ENCODE measurements around the gene UCHL3.

Gene UCHL3

DNA sequence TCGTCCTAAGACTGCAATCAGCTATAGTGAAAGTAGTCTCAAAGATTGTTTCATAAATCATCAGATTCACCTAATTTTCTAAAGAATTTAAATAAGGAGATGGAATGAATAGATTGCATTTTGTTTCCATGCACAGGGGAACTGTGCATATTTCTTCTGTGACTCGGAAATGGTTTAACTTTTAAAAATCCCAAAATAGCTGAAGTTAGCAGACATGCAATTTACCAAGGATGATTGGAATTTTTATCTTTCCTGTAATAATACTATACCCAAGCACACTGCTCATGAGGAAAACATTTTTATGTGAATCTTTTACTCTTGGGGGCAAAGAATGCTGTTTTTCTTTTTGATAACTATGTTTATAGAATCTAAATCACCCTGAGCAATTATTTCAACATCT is 71.6 kb downstream of the UCHL3 start:
- TF ChIP-seq, protein P1, sequence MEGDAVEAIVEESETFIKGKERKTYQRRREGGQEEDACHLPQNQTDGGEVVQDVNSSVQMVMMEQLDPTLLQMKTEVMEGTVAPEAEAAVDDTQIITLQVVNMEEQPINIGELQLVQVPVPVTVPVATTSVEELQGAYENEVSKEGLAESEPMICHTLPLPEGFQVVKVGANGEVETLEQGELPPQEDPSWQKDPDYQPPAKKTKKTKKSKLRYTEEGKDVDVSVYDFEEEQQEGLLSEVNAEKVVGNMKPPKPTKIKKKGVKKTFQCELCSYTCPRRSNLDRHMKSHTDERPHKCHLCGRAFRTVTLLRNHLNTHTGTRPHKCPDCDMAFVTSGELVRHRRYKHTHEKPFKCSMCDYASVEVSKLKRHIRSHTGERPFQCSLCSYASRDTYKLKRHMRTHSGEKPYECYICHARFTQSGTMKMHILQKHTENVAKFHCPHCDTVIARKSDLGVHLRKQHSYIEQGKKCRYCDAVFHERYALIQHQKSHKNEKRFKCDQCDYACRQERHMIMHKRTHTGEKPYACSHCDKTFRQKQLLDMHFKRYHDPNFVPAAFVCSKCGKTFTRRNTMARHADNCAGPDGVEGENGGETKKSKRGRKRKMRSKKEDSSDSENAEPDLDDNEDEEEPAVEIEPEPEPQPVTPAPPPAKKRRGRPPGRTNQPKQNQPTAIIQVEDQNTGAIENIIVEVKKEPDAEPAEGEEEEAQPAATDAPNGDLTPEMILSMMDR (IDR thresholded peaks at IDR 0.05; ENCODE audit: low read depth, low read length): no peak

DNA sequence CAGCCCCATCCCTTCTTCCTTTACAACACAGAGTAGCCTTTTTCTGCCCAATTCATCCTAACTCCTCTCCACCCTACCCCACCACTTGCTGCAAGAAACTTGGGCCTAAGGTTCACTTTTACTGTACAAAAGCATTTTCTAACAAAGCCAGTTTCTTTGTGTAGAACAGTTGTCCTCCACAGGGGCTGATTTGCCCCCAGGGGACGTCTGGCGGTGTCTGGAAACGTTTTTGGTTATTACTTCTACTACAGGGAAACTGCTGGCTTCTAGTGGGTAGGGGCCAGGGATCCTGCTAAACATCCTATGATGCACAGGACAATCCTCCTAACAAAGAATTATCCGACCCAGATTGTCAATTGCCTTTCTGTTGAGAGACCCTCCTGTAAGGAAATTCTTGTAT is 79.2 kb downstream of the UCHL3 start:
- no peak overlapping the region for H3K4me3 ChIP-seq (ENCODE audit: low read depth, low read length)
- TF ChIP-seq, protein P1 (IDR thresholded peaks at IDR 0.05; ENCODE audit: low read depth, low read length): no peak

More for the DNA sequence above, 71.6 kb downstream of the UCHL3 start:
- peak overlapping the region; percentile 8; the same call in 1 of the 2 replicates for H3K4me3 ChIP-seq (ENCODE audit: low read depth, low read length)

DNA sequence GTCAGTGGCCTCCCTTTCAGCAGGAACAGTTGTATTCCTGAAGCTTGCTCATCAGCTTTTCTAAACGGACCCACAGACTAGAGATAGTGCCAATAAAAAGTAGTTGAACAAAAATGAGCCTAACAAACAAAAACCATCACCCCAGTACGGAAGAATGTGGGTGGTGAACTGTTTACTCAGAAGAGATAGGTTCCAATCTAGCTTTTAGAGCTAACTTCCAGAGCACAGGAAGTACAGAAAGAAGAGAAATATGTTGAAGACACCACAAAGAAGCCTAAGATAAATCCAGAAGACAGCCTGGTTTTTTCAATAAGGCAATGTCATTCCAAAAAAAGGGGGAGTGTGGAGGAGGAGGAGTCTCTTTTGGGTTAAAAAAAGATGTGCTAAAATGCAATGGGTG is 83.7 kb downstream of the UCHL3 start:
- H3K4me3 ChIP-seq (ENCODE audit: low read depth, low read length): no peak overlapping the region
- TF ChIP-seq, protein P1 (IDR thresholded peaks at IDR 0.05; ENCODE audit: low read depth, low read length): no peak

DNA sequence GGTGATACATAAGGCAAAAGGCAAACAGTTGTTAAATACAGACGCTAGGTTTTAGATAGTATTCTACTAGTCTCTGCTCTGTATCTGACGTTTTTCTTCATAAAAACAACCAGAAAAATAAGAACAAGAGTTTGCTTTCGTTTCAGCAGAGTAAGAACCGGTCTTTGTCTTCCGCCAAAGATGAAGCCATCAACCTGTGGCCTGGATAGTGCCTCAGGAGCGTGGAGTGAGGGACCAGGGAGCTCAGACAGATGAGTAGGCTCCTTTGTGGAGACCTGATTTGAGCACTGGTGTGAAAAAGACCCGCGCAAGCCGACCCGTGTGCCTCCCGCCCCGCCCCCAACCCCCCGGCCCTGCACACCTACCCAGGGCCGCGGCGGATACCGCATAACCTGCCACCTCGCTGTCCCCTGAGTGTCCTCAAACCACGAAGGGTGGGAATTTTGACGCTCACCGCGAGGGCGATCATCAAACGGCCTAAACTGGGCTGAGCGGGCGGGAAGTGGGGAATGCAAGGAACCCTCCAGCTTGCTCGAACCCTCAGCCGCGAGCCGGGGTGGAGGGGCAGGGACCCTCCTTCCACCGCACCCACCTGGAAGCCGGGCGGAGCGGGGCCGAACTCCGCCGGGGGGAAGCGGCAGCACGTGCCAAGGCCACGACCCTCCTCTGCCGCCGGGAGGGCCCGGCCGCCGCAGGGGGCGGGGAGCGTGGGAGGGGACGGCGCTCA is 85.7 kb downstream of the UCHL3 start:
- H3K4me3 ChIP-seq (ENCODE audit: low read depth, low read length): peak overlapping the region; percentile 94
- TF ChIP-seq, protein P1 (IDR thresholded peaks at IDR 0.05; ENCODE audit: low read depth, low read length): no peak

DNA sequence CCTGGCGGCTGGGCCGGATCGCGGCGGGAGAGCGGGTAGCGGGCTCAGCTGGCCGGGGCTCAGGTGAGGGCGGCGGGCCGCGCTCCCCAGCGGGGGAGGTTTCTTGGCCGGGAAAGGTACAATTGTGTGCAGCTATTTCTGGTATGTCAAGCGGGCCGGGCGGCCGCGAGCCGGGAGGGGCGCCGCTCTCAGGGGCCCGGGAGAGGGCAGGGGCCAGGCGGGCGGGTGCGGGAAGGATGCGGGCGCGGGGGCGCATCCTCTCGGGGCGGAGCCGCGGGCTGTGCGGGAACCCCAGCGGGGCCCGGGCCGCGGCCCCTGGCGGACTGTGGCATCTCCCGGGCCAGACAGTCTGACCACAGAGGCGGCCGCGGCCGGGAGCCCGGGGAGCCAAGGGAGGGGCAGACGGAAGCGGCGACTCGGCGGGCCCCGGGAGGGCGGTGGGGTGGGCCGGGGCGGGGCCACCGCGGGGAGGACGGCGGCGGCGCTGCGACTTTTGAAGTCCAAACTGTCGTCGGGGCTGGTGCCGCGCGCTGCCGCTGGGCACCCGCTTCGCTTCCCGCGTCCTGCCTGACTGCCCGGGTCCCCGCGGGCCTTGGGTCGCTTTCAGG is 86.3 kb downstream of the UCHL3 start, which contains the start of gene LMO7:
LMO7 (plus strand) TSS at position 503 of the 608 bp plus-strand sequence. CDS start 328 bp downstream, outside the sequence.
- TF ChIP-seq, protein P1 (IDR thresholded peaks at IDR 0.05; ENCODE audit: low read depth, low read length): no peak
- H3K4me3 ChIP-seq (ENCODE audit: low read depth, low read length): peak within 1 kb of the TSS; percentile 94

DNA sequence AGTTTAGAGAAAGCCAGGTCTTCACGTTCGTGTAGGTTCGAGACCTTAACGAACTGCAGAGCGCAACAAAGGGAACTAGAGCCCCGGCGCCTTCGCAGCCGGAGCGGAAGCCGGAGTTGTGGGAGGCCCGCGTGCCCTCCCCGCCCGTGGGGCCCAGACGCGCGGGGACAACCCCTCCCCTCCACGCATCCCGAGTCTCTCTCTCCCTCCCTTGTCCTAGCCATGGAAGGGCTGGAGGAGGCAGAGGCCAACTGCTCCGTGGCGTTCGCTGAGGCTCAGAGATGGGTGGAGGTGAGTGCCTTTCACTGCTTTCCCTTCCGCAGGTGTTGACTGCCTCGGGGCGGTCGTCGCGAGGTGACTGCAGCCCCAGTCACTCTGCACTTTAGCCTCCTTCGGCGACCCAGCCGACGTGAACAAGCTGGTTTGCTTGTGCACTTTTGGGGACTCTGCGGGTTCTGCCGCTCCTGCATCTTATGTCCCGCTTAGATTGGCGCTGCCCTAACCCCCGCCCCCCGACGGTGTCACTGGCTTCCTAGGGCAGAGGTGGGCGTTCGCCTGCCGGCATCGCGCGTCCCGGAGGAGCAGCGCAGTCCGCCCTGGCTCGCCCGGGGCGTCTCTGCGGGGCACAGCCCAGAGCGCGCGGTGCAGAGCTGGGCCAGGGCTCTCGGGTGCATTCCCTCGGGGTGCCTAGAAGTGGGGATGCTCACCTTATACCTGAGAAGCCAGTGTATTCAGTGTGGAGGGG is 87.0 kb downstream of the UCHL3 start:
- H3K4me3 ChIP-seq (ENCODE audit: low read depth, low read length): peak overlapping the region; percentile 94
- TF ChIP-seq, protein P1 (IDR thresholded peaks at IDR 0.05; ENCODE audit: low read depth, low read length): no peak

All from WI38 (cell line).